Smooth muscle cell (in vitro differentiated cells): ENCODE results near the gene BCL11B. TPM values are rescaled to one million over a fixed set of nuclear protein-coding genes. Genes with fewer than 3 reads are reported as not detected.

Experiments
- DNase-seq: peaks from one replicate; lab custom pipeline; 2025; ENCODE audit not compliant: unreplicated experiment; lab: John Stamatoyannopoulos, UW
- H2AFZ ChIP-seq: fragments of 200-600 bp; sonication (generic); 2 replicates; pipeline ENCODE4 v1.6.0; 2016; ENCODE audit warnings: antibody characterized with exemption, low read depth, mild to moderate bottlenecking
- H3F3A ChIP-seq: fragments of 200-600 bp; sonication (generic); 2 replicates; pipeline ENCODE4 v1.6.0; 2017; ENCODE audit warnings: antibody characterized with exemption, low read depth
- H3K27ac ChIP-seq: fragments of 200-600 bp; sonication (generic); 2 replicates; pipeline ENCODE4 v1.5.1; 2016; ENCODE audit warnings: low read depth, mild to moderate bottlenecking
- H3K27me3 ChIP-seq: fragments of 200-600 bp; sonication (generic); 2 replicates; pipeline ENCODE4 v1.6.1; 2016; ENCODE audit warnings: low read depth, mild to moderate bottlenecking
- H3K36me3 ChIP-seq: fragments of 200-600 bp; sonication (generic); 2 replicates; pipeline ENCODE4 v1.5.1; 2016; ENCODE audit warnings: low read depth
- H3K4me1 ChIP-seq: fragments of 200-600 bp; sonication (generic); 2 replicates; pipeline ENCODE4 v1.5.1; 2016; ENCODE audit warnings: low read depth
- H3K4me2 ChIP-seq: fragments of 200-600 bp; sonication (generic); 2 replicates; pipeline ENCODE4 v1.6.0; 2016; ENCODE audit warnings: mild to moderate bottlenecking
- H3K4me3 ChIP-seq: fragments of 200-600 bp; sonication (generic); 2 replicates; pipeline ENCODE4 v1.5.1; 2016; ENCODE audit warnings: mild to moderate bottlenecking
- H3K79me2 ChIP-seq: fragments of 200-600 bp; sonication (generic); 2 replicates; pipeline ENCODE4 v1.6.0; 2016; ENCODE audit warnings: low read depth, mild to moderate bottlenecking
- H3K9ac ChIP-seq: fragments of 200-600 bp; sonication (generic); 2 replicates; pipeline ENCODE4 v1.6.0; 2016; ENCODE audit warnings: low read depth
- H3K9me3 ChIP-seq: fragments of 200-600 bp; sonication (generic); replicated peaks from 2 replicates; pipeline ENCODE4 v1.5.1; 2016; ENCODE audit warnings: low read depth
- H4K20me1 ChIP-seq: fragments of 200-600 bp; sonication (generic); 2 replicates; pipeline ENCODE4 v1.6.0; 2016; ENCODE audit warnings: low read depth
- CTCF ChIP-seq: fragments of 200-600 bp; sonication (generic); IDR thresholded peaks from 2 replicates; pipeline ENCODE4 v1.5.1; 2017; ENCODE audit warnings: borderline replicate concordance, mild to moderate bottlenecking, antibody characterized with exemption; ENCODE audit not compliant: insufficient read depth, poor library complexity, severe bottlenecking
- WGBS: methylation state at CpG from one replicate; pipeline ENCODE4 v1.1.7; 2016; ENCODE audit warnings: low lambda C conversion rate; 5-methylcytosine and 5-hydroxymethylcytosine counted together
- polyA plus RNA-seq: library from polyadenylated mRNA; unstranded; fragments of >200 nt; fragmentation: Nextera tagmentation; extraction: Ambion mirVana; gene quantifications from 2 replicates; pipeline ENCODE4 v1.2.1, GENCODE V29; 2016
- total RNA-seq: library from RNA; depleted of rRNA; stranded (reverse); fragments of >200 nt; gene quantifications from 2 replicates; pipeline ENCODE4 v1.2.3, GENCODE V29; 2014

BCL11B gene
- total and polyA plus RNA-seq, 2 experiments from 2014 or later = 0.56 to 3.0 TPM

- 4% methylated on average over 30 of the region's 34 CpGs for WGBS
- Histone ChIP-seq H3K9me3 (no peaks in the 10 kb centered on the region), H3K9ac (no peak overlapping the region), H3K36me3 (no peaks in the 10 kb centered on the region), H4K20me1 (peaks cover 8% of the 10 kb centered on the region), H3K79me2 (no peaks in the 10 kb centered on the region), H2AFZ (peak overlapping the region; percentile 86), H3K4me3 (peak overlapping the region; percentile 78), H3K27me3 (no peaks in the 10 kb centered on the region), H3F3A (peaks cover 41% of the 10 kb centered on the region), H3K4me2 (peak overlapping the region; percentile 97), H3K4me1 (peaks cover 33% of the 10 kb centered on the region), H3K27ac (no peak overlapping the region)
- TF ChIP-seq CTCF = no peak
- DNase-seq = peak; percentile 62
These were observed 1.9 kb upstream of the BCL11B start for GRCh38 chr14:99273766-99274345.

GRCh38 chr14:99272899-99273765 is 1.1 kb upstream of the BCL11B start:
- Histone ChIP-seq H3K79me2 (no peaks in the 10 kb centered on the region), H3K9me3 (no peaks in the 10 kb centered on the region), H3K27me3 (no peaks in the 10 kb centered on the region), H3K4me2 (peak overlapping the region; percentile 97), H3K27ac (peak overlapping the region; percentile 22), H3K36me3 (no peaks in the 10 kb centered on the region), H3F3A (peaks cover 38% of the 10 kb centered on the region), H2AFZ (peak overlapping the region; percentile 86), H3K9ac (no peak overlapping the region), H4K20me1 (peaks cover 11% of the 10 kb centered on the region), H3K4me1 (peaks cover 33% of the 10 kb centered on the region), H3K4me3 (peak overlapping the region; percentile 78)
- DNase-seq = peak; percentile 75
- 2% methylated on average over 45 of the region's 53 CpGs for WGBS
- TF ChIP-seq CTCF = no peak

- Histone ChIP-seq H4K20me1 (peaks cover 11% of the 10 kb centered on the region), H3K27me3 (no peaks in the 10 kb centered on the region), H3K9me3 (no peaks in the 10 kb centered on the region), H3K36me3 (no peaks in the 10 kb centered on the region), H3K27ac (no peak overlapping the region), H2AFZ (peak overlapping the region; percentile 86), H3K4me3 (peak overlapping the region; percentile 78), H3F3A (peaks cover 34% of the 10 kb centered on the region), H3K79me2 (no peaks in the 10 kb centered on the region), H3K4me2 (peak overlapping the region; percentile 97), H3K9ac (no peak overlapping the region), H3K4me1 (peaks cover 33% of the 10 kb centered on the region)
- TF ChIP-seq CTCF = no peak
- WGBS = under 1% methylated on average over 10 of the region's 10 CpGs
- DNase-seq = no peak
These were observed 568 bp upstream of the BCL11B start for GRCh38 chr14:99272632-99272898.
